H1 (cell line): ENCODE results near the gene ARHGAP24. TPM values are rescaled to one million over a fixed set of nuclear protein-coding genes. Genes with fewer than 3 reads are reported as not detected.

Experiments used
- MAFK ChIP-seq: IDR thresholded peaks from 2 replicates; pipeline ENCODE4 v1.6.1; 2012; ENCODE audit warnings: low read depth, mild to moderate bottlenecking, improper control_type of control experiment, low read length
- TBP ChIP-seq: IDR thresholded peaks from 2 replicates; pipeline ENCODE4 v1.6.1; 2011; ENCODE audit warnings: low read depth, low read length, improper control_type of control experiment
- ZNF274 ChIP-seq: IDR thresholded peaks from 2 replicates; pipeline ENCODE4 v1.7.0; 2012; ENCODE audit warnings: low read length, borderline replicate concordance; ENCODE audit errors: extremely low read depth
- polyA plus RNA-seq, 7 experiments: library from polyadenylated mRNA; depleted of rRNA in 3 of 7; stranded (reverse) in 5 of 7; unstranded in 2 of 7; fragments of >200 nt in 5 of 7; fragments of 200-250 nt in 2 of 7; gene quantifications; 1 replicate in 5 of 7; 2 replicates in 1 of 7; 4 replicates in 1 of 7; pipeline versions ENCODE4 v1.2.1 to v1.2.3, GENCODE V29; 2011 to 2013; ENCODE audit warnings: missing spikeins in 2 of 7, mixed read lengths in 2 of 7
- total RNA-seq: library from RNA; stranded (reverse); fragmentation: NEBNext Ultra II Directional; extraction: Animal tissue kit (Norgen Biotek cat#: 25700); gene quantifications from 2 replicates; pipeline ENCODE4 v1.2.1, GENCODE V29; 2021

The ARHGAP24 gene
- total and polyA plus RNA-seq, 2 of the 8 experiments (the other 6 are each of a cell fraction or from before 2014, with no cell fraction given), result 0.08 to 0.50 TPM

GRCh38 chr4:85745939-85746338 lies 271.0 kb downstream of the ARHGAP24 start (continued):
- TF ChIP-seq ZNF274 (no peak), MAFK (no peak), TBP (no peak)
